ENCODE measurements around the gene ATRAID.

The ATRAID gene

GRCh38 chr2:27216416-27217137 lies 4.7 kb downstream of the ATRAID start:
- H3K4me3 ChIP-seq (ENCODE audit: low read length): peak overlapping the region; percentile 92
- TF ChIP-seq EZH2phosphoT487 (IDR thresholded peaks at IDR 0.05; ENCODE audit: borderline replicate concordance, low read length): no peak
- no peak for TF ChIP-seq CTCF (IDR thresholded peaks at IDR 0.05; ENCODE audit: low read depth, low read length, poor library complexity, severe bottlenecking)
- H3K79me2 ChIP-seq (ENCODE audit: control insufficient read depth, low read length): peaks cover 52% of the 10 kb centered on the region
- H3K4me2 ChIP-seq (ENCODE audit: low read length): peak overlapping the region; percentile 98
- H4K20me1 ChIP-seq (ENCODE audit: control insufficient read depth, insufficient read depth, low read depth, low read length): no peaks in the 10 kb centered on the region
- no peak overlapping the region for H3K27ac ChIP-seq (ENCODE audit: low read depth, low read length)
- peaks cover 83% of the 10 kb centered on the region for H3K36me3 ChIP-seq (ENCODE audit: control insufficient read depth, low read length)
- H3K4me1 ChIP-seq (ENCODE audit: control insufficient read depth, low read length): peaks cover 50% of the 10 kb centered on the region
- no peaks in the 10 kb centered on the region for H3K9me2 ChIP-seq (replicated peaks; ENCODE audit: control insufficient read depth, low read length)
- peaks cover 22% of the 10 kb centered on the region for H3F3A ChIP-seq (ENCODE audit: control insufficient read depth, insufficient read depth)
- no peaks in the 10 kb centered on the region for H3K9me3 ChIP-seq (ENCODE audit: control insufficient read depth, insufficient read depth, low read length)
- H3K27me3 ChIP-seq (ENCODE audit: control insufficient read depth, low read length): no peaks in the 10 kb centered on the region

- TF ChIP-seq CTCF (IDR thresholded peaks at IDR 0.05; ENCODE audit: low read depth, low read length, poor library complexity, severe bottlenecking) (peak; percentile 22), EZH2phosphoT487 (IDR thresholded peaks at IDR 0.05; ENCODE audit: borderline replicate concordance, low read length) (no peak)
- H3K9me3 ChIP-seq (ENCODE audit: control insufficient read depth, insufficient read depth, low read length): no peaks in the 10 kb centered on the region
- peak within 1 kb of the TSS; percentile 98 for H3K4me2 ChIP-seq (ENCODE audit: low read length)
- H3K4me1 ChIP-seq (ENCODE audit: control insufficient read depth, low read length): peaks cover 50% of the 10 kb centered on the region
- H3K9me2 ChIP-seq (replicated peaks; ENCODE audit: control insufficient read depth, low read length): no peaks in the 10 kb centered on the region
- peak within 1 kb of the TSS; percentile 92 for H3K4me3 ChIP-seq (ENCODE audit: low read length)
- H3K36me3 ChIP-seq (ENCODE audit: control insufficient read depth, low read length): peaks cover 89% of the 10 kb centered on the region
- peak within 1 kb of the TSS; percentile 78 for H3K27ac ChIP-seq (ENCODE audit: low read depth, low read length)
- peaks cover 49% of the 10 kb centered on the region for H3K79me2 ChIP-seq (ENCODE audit: control insufficient read depth, low read length)
- H3K27me3 ChIP-seq (ENCODE audit: control insufficient read depth, low read length): no peaks in the 10 kb centered on the region
- H4K20me1 ChIP-seq (ENCODE audit: control insufficient read depth, insufficient read depth, low read depth, low read length): no peaks in the 10 kb centered on the region
- H3F3A ChIP-seq (ENCODE audit: control insufficient read depth, insufficient read depth): peaks cover 22% of the 10 kb centered on the region
Measured at GRCh38 chr2:27217173-27218121, 5.6 kb downstream of the ATRAID start, which contains the start of gene CAD. TSS of gene CAD (plus strand) at chr2:27217369. CDS start at chr2:27217552, 183 bp downstream.

- peak overlapping the region; percentile 92 for H3K4me3 ChIP-seq (ENCODE audit: low read length)
- H3F3A ChIP-seq (ENCODE audit: control insufficient read depth, insufficient read depth): peaks cover 22% of the 10 kb centered on the region
- TF ChIP-seq CTCF (IDR thresholded peaks at IDR 0.05; ENCODE audit: low read depth, low read length, poor library complexity, severe bottlenecking): no peak
- no peaks in the 10 kb centered on the region for H4K20me1 ChIP-seq (ENCODE audit: control insufficient read depth, insufficient read depth, low read depth, low read length)
- H3K4me2 ChIP-seq (ENCODE audit: low read length): peak overlapping the region; percentile 98
- H3K4me1 ChIP-seq (ENCODE audit: control insufficient read depth, low read length): peaks cover 43% of the 10 kb centered on the region
- H3K9me3 ChIP-seq (ENCODE audit: control insufficient read depth, insufficient read depth, low read length): no peaks in the 10 kb centered on the region
- no peaks in the 10 kb centered on the region for H3K9me2 ChIP-seq (replicated peaks; ENCODE audit: control insufficient read depth, low read length)
- peaks cover 88% of the 10 kb centered on the region for H3K36me3 ChIP-seq (ENCODE audit: control insufficient read depth, low read length)
- peak overlapping the region; percentile 78 for H3K27ac ChIP-seq (ENCODE audit: low read depth, low read length)
- no peaks in the 10 kb centered on the region for H3K27me3 ChIP-seq (ENCODE audit: control insufficient read depth, low read length)
- peaks cover 38% of the 10 kb centered on the region for H3K79me2 ChIP-seq (ENCODE audit: control insufficient read depth, low read length)
Measured at GRCh38 chr2:27218614-27219013, 6.8 kb downstream of the ATRAID start.

Data from DOHH2 (cell line).